ENCODE results near the gene STXBP1.
A peak's percentile ranks its signal among the peaks of the same experiment; 100 is the strongest.
"Not testable (repeated sequence)": the region's sequence is repeated elsewhere in the genome, so short reads cannot be mapped to it uniquely, and the experiment has no call there.

STXBP1 gene

DNA sequence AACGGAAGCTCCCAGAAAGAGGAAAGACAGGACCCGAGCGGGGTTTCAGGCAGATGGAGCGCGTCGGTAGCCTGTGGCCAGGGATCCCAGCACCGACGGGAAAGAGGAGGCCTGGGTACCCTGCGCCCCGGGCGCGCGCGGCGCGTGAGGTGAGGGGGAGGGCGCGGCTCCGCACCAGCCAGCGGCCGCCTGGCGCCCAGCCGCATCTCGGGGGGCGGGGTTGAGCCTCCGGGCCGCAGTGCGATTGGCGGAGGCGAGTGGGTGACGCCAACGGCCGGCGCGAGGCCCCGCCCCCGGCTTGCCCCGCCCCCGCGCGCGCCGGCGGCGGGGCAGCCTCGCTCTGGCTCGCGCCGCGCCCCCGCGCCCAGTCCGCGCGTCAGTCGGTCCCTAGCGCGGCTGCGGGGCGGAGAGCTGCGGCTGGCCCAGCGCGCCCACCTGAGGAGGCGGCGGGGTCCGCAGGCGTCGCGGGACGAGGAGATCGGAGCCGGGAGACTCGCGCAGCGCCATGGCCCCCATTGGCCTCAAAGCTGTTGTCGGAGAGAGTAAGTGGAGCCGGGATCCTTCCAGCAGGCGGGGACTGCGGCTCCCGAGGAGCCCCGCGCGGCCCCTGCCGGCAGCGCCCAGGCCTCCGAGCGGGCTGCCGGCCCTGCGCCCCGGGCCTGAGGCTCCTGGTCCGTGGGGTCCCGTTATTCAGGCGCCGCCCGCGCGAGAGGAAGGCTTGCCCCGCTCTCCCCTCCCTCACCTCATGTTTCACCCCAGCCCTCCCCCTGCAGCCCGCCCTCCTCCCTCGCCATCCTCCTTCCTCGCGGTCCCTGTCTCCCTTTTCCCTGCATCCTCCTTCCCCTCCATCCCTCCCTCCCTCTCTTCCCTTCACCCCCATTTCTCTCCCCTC is at the start of gene STXBP1:
Gene STXBP1, plus strand, starts transcription at position 379 of the 892 bp plus-strand sequence. Its CDS starts 127 bp downstream, at position 506.
- peak; percentile 40 for DNase-seq

DNA sequence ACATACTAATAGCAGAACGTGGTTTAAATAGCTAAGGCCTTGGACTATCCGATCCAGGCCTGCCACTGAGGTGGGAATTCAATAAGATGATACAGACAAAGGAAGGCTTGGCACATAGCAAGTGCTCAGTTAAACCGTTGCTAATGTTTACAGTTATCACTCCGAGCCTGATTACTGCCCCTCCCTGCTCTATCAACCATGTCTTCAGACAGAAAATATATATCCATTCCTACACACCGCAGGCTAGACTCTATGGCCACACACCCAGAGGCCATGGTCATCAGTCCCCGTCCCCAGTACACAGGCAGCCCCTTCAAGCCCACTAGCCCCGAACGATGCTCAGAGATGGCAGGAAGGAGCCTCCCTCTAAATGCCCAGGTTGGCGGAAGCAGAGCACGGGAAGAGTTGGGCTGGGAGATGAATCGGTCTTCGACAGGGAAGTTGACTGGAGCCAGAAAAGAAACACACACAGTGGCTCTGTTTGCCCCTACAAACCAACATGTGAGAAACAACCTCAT is 49.7 kb upstream of the STXBP1 start:
- no peak for DNase-seq

DNA sequence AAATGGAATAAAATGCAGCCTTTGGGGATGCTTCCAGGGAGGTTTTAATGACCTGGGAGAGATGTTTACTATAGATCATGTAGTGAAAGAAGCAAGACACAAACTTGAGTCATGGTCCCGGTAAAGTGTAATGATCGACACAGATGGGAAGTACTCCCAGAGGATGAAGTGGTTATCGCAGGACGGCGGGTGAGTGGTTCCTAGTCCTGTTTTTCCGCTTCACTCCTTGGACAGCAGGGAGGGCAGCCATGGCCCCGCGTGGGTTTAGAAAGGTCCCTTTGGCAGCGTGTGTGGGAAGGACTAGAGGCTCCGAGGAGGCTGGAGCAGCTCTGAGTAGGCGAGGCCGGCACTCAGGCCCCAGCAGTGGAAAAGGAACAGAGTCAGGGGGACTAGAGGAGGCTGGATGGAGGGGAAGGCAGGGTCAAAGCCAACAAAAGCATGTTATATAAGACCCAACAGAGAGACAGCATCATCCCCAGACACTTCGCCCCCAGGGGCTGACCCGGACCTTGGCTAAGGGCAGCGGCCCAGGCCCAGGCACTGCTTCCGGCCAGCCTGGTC is 49.2 kb upstream of the STXBP1 start:
- no peak for DNase-seq

DNA sequence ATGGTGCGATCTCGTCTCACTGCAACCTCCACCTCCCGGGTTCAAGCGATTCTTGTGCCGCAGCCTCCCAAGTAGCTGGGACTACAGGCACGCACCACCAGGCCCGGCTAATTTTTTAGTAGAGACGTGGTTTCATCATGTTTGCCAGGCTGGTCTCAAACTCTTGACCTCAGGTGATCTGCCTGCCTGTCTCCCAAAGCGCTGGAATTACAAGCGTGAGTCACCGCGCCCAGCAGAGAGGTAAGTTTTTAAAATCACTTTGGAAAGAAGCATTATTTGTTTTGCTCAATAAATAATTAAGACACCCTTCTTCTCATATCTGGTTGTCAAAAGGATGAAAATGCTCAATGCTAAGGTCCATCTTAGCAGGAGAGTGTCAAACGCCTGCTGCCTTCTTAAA is 48.5 kb upstream of the STXBP1 start:
- no peak for DNase-seq

DNA sequence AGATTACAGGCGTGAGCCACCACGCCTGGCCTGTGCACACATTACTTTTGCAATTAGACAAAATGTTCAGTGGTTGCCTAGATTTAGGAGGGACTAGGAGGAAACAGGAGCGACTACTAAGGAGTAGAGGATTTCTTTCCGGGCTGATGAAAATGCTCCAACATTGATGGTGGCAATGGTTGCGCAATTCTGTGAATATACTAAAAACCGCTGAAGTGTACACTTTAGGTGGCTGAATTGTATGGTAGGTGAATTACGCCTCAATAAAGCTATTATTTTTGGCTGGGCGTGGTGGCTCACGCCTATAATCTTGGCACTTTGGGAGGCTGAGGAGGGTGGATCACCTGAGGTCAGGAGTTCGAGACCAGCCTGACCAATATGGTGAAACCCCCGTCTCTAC is 46.8 kb upstream of the STXBP1 start:
- no peak for DNase-seq

DNA sequence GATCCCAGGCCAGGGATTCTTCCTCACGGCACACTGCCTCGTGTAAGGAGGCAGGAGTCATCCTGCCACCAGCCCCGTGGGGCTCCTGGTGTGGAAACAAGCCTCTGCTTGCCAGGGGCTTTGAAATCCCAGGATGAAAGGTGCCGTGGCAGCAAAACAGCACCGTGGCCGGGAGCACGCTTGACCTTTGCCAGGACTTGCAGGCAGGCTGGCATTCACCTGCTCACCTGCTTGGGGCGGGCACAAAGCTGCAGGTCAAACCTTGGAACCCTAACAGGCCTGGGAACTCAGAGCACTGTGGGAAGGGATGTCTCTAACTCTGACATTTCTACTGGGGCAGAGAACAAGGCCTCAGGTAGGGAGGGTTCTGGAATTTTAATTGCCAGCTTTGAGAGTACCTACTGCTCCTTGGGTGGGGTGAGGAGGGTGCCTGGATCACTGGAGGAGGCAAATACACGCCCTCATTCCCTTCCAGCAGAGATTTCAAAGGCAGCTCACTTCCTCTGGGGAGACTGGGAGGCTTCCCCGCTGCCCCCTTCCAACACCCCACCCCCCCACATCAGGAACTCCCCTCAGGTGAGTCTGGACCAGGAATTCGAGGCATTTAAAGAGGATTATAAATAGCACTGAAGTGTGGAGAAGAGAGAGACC is 45.6 kb upstream of the STXBP1 start:
- no peak for DNase-seq

DNA sequence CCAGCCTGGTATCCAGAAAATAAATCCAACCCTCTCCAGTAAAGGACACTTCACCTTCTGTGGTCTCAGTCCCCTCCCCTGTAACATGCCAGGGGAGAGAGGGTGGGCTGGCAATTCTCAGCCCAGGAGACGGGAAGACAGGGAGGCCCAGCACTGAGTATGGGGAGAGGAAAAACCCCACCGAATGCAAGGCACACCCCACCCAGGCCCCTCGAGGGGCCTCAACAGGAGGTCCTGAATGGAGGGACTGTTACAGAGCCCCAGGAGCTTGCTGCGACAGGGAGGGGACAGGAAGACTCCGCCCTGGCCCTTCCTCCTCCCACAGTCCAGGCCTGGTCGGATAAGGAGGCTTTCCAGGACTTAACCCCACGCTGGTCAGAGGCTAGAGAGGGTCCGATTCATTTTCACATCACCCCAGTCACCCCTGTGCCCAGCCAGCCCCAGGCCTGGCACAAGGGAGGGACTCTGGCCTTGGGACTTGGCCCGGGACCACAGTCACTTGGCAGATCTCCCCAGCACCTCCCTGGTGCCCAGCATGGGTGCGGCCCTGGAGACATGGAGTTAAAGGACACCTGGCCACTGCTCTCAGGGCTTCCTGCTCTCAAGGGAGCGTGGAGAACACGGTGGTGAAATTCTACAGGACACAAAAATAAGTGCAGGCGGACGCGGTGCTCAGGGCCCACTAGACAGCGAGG is 44.9 kb upstream of the STXBP1 start:
- DNase-seq = no peak

DNA sequence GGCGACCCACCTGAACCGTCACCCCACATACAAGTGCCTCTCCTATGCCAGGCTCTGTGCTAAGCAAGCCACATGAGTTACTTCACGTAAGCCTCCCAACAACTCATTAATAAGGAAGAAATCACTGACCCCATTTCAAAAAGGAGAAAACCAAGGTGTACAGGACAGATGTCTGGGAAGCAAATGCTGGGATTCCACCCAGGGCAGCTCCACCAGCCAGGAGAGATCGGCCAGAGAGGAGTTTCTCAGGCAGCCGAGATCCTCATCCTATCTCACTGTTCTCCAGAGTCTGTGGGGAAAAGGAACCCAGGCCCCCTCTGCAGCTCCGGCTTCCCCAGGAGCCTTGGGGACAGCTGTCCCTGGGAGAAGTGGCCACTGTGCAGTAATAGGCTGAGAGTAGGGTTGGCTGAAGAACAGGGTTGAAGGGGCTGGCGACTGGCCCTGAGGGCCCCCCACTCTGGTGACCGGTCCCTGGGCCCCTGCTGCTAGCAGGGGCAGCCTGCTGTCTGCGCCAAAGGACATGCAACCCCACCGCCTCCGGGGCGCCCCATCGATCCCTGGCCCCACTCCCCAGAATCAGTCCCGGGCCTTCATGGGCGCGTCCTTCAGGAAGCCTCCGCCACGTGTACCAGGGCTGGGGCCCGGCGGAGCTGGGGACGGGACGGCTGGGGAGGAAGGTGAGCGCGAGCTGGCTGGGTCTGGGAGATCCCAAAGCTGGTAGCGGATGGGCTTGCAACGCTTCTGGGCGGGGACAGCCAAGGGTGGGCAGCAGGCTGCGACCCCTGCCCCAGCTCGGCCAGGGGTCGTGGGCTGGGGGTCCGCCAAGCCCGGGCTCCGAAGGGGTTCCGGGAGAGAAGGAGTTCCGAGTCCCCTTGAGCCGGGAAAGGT is 44.1 kb upstream of the STXBP1 start:
- no peak for DNase-seq

DNA sequence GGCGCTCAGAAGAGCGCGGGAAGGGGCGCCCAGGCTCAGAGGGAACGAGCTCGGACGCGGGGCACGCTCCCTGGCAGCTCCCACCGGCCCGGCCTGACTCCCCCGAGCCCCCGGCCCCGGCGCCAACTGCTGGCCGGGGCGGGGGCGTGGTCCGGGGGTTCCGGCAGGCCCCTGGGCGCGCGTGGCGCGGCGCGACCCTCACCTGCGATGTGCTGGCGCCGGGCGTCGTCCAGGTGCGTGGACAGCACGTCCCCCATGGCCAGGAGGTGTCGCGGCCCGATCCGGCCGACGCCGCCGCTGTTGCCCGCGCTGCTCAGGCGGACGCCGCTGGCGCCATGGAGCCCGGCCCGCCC is 43.5 kb upstream of the STXBP1 start:
- no peak for DNase-seq

DNA sequence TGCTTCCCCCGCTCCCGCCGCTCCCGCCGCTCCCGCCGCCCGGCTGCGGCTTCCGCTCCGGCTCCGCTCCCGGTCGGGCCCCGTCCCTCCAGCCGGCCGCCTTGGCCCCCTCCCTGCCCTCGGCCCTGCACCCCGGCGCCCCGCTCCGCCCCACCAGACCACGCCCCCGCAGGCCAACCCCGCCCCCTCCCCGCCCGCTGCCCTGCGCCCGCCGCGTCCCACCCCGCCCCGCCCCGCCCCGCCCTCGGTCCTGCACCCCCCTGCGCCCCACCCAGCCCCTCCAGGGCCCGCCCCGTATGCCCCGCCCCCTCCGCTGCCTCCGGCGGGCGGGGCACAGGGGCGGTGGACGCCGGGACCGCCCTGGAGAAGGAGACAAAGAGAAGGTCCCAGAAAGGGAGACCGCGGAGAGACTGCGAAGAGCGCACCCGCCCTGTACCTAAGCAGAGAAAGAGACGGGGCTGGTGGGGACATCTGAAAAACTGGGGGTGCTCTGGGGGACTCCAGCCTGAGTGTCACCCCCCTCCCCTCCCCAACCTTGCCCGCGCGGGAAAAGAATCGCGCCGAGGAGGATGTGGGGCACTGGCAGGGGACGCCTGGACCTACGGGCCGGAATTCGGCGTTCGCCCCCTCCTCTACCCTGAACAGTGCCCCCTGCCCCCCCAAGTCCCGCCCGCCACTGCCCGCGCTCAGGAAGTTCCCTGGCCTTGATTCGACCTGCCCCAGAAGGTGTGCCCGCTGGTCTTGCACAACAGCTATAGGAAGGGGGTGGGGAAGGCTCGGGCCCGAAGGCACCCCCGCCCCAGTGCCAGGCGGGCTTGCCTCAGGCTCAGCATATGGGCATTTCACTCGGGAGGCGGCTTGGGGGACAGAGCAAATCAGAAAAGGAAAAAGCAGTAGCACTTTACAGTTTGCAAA is 42.8 kb upstream of the STXBP1 start:
- DNase-seq = no peak

DNA sequence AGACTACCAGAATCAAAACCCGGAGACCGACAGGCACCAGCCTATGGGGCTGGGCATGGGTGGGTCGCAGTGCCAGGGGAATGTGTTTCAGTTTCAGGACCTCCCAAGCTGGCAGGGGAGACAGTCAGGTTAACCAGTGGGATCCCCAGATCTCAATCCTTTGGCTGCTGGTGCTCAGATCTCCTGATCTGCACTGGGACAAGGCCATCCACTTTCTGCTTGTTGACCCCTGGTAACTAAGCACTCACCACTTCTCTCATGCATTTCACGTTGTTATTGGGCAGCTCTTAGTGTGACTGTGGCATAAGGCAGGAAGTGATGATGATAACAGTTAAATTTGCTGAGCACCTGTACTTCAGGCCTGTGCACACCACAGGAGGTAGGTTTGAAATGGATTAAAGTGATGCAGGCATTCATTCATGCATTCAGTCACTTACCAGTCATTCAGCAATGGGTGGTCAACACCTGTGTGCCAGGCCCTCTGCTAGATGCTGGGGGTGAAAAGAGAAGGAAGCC is 42.1 kb upstream of the STXBP1 start:
- no peak for DNase-seq

DNA sequence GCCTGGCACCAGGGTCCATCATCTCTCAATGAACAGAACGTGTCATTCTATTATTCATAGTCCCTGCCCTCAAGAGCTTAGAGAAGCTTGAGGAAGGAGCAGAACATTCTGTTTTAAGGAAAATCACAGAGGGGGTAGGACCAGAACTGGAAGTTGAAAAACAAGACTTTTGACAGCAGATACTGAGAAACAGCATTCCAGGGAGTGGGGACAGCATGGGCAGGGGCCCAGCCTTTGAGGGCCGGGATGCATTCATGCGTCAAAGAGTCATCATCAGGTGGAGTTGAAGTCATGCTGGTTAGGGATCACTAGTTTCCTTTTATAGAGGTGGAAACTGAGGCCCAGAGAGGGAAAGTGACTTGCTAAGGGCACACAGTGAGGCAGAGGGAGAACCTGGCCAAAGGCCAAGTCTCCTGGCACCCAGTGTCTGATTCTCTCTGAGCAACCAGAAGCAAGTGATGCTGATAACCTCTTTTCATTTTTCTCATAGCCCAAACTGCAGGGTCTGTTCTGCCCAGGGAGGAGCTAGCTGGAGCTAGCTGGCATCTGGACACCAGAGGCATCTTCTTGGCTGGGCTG is 41.5 kb upstream of the STXBP1 start:
- no peak for DNase-seq

DNA sequence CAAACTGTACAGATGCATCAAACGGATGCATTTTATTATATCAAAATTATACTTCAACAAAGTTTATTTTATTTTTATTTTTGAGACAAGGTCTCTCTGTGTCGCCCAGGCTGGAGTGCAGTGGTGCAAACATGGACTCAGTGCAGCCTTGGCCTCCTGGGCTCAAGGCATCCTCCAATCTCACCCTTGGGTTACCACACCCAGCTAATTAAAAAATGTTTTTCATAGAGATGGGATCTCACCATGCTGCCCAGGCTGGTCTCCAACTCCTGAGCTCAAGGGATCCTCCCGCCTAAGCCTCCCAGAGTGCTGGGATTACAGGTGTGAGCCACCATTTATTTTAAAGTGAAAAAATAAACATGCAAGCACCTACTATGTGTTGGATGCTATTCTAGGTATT is 40.1 kb upstream of the STXBP1 start:
- no peak for DNase-seq

DNA sequence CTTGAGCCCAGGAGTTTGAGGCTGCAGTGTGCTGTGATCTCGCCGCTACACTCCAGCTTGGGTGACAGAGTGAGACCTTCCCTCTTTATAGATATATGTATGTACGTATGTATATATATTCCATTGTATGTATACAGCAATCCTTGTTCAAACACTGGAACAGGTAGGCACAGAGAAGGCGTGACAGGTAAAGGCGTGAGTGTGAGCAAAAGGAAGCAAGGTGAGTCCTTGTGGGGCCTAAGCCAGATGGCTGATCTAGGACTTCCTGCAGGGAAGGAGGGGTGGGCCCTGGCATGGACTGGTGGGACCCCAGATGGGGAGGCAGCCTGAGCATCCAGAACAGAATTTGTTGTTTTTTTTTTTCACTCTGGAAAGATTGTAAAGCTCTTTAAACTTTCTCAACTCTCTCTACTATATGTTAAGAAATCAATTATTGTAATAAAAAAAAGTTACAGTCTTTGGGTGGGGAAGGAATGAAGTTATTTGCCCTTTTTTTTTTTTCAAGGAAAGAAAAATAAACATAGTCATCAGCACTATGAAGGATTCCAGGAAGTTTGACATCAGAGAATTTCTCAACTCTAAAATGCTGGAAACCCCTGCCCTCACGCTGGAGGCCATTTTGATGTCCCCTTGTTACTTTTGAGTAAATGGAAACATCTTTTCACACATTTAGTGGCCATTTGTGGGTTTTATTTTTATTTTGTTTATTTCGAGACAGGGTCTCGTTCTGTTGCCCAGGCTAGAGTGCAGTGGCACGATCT is 38.9 kb upstream of the STXBP1 start:
- DNase-seq = no peak

DNA sequence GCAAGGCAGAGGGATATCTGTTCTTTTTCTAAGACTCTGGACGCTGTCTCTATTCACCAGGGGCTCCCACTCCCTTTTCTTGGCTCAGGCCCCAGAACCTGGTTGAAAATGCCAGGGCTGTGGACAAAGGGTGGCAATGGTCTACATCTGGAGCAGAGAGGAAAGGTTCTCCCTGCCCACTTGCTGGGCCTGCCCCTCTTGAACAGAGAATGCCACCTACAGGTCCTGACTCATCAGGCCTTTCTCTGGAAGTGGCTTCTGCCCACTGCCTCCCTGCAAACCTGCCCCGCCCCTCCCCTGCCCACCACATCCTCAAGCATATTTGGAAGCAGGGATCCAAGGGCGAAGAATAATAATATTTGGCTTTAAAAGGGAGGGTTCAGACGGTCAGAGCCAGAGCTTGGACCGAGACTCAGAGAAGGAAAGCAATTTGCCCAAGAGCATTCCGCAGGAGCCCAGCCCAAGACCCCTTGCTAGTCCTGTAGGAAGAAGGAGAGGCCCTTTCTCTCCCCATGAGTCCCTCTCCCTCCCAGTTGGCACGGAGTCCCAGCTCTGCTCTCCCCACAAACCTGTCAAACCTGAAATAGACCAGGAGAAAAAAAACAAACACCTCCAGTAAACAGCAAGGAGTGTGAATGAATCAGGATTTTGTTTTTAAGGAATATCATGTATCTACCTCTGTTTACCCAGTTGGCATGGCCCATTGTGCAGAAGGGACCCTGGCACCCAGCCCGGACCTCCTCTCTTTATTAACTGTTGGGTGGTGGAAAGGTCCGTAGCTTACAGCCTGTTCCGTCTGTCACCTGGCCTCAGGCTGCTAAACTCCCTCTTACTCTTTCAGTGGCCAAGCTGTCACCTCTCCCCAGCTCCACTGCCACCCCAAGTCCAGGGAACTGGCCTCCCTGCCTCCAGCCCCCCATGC is 37.7 kb upstream of the STXBP1 start:
- DNase-seq = peak; percentile 93

DNA sequence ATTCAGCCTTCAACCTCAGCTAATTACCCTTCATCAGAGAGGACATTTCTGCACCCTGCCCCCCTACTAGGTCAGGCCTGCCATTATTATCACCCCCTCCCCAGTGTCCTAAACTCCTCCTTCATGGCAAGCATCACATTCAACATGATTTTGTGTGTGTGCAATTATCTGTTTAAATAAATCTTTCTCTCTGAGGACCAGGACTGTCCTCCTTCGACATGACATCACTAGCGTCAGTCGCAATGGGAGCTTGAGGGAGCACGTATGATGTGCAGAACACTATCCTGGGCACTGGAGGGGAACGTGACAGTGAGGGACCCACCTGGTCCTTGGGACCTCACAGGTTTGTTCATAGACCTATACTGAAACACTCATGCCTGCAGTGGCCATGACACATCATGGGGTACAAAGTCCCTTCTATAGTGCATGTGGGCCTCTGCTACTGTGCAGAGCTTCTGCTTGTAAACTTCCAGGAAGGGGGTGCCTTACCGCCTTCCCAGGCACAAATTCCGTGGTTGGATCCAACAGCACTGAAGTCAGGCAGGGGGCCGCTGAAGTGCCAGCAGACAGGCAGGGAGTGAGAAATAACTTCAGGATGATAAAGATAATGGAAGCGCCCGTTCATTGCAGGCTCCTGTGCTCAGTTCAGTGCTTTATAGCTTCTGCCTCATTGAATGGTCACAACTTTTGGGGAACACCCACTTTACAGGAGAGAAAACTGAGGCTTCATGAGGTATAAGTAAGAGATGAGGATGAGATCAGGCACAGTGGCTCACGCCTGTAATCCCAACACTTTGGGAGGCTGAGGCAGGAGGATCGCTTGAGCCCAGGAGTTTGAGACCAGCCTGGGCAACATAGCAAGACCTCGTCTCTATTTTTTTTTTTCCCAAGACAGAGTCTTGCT is 36.0 kb upstream of the STXBP1 start:
- DNase-seq = no peak

DNA sequence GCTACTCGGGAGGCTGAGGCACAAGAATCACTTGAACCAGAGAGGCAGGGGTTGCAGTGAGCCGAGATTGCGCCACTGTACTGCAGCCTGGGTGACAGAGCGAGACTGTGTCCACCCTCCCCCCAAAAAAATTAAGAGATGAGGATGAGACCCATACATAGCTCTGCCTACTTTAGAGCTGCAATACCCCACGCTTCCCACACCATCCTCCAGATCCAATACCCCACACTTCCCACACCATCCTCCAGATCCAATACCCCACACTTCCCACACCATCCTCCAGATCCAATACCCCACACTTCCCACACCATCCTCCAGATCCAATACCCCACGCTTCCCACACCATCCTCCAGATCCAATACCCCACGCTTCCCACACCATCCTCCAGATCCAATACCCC is 34.9 kb upstream of the STXBP1 start:
- not testable (repeated sequence) for DNase-seq

DNA sequence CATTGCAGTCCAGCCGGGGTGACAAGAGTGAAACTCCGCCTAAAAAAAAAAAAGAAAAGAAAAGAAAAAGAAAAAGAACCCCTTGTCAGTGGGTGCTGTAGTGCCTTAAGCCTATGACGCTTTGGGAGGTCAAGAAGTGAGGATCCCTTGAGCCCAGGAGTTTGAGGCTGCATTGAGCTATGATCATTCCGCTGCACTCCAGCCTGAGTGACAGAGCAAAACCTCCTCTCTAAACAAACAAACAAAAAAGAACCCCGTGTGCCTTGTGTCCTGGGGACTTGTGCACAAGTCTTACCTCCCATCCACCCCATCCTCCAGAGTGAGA is 33.5 kb upstream of the STXBP1 start:
- no peak for DNase-seq
